ENCODE measurements around the gene MTCL1.

DNA sequence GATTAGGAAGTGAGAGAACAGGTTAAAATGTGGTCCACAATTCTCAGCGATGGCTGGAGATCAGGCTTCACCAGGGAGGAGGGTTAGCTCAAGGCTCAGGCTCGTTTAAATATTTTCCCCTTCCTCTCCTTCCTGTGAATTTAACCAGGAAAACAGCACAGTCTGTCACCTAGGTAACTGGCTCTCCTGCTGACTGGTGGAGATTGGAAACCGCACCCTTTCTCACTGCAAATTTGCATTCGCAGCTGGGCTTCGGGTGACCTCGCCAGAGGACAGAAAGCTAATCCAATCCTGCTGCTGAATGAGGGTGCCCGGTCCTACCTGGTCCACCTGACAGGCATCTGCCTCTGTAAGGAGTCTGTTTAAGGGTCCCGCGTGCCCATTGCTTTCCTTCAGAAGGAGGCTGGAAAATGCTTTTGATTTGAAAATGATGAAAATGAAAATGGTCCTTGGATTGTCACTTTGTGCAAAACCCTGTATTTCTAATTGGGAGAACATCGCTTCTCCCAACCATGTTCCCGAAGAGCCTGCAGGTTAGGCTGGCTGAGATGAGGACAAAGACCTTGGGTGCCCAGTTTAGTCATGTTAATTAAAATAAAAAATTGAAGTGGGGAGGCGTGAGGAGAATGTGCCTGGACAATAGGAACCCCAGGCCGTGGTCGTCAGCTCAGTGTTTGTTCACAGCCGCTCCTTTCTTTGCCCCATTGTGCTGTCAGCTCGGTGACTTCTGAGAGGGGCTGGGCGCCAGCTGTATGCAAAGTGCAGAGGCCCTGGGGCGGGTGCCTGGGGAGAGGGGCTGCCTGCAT is 43.4 kb upstream of the MTCL1 start:
- no peak for TF ChIP-seq SUZ12 (IDR thresholded peaks at IDR 0.05; ENCODE audit: extremely low read depth, insufficient read depth, insufficient read length)
- TF ChIP-seq YY1 (IDR thresholded peaks at IDR 0.05; ENCODE audit: insufficient read depth, insufficient read length), result no peak

Measured in NT2/D1 (cell line).